Ecto neural progenitor cell (in vitro differentiated cells): Measurements from ENCODE around the gene TCN2.
"Not testable (repeated sequence)": the region's sequence is repeated elsewhere in the genome, so short reads cannot be mapped to it uniquely, and the experiment has no call there.

ENCODE experiments used
- DNase-seq: peaks from one replicate; pipeline ENCODE4 v3.0.0-alpha.2; 2018; ENCODE audit warnings: low spot score

Gene TCN2

DNA sequence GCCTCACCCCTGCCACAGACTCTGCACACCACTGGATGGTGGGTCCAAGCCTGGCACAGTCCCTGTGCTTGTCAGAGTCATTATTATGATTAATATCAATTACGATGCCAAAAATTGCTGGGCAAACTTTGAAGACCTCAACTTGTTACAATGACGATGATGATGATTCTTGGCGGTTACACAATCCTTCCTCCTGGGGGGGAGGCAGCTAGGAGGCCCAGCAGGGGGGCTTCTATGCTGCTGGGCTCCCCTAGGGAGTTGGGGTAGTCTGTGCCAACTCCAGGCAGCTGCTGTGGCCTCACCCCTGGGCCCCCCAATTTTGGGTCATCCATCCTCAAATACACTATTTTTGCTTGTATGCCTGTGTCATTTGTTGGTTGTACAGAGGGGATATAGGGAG is 40.6 kb downstream of the TCN2 start:
- no peak for DNase-seq

DNA sequence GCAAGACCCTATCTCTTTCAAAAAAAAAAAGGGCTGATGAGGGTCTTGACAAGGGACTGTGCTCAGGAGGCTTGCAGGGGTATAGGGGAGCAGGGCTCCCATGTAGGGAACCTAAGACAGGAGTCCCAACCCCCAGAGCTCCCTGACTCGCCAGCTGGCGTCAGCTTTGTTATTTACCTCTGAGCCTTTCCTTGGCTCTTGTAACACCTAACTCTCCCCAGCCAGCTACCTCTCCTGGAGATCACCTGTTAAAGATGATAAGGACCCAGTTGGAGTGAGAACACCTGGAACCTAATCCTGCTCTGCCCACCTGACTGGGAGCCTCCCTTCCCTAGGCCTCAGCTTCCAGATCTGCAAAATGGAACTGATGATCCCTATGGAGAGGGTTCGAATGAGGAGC is 41.9 kb downstream of the TCN2 start:
- DNase-seq: no peak

DNA sequence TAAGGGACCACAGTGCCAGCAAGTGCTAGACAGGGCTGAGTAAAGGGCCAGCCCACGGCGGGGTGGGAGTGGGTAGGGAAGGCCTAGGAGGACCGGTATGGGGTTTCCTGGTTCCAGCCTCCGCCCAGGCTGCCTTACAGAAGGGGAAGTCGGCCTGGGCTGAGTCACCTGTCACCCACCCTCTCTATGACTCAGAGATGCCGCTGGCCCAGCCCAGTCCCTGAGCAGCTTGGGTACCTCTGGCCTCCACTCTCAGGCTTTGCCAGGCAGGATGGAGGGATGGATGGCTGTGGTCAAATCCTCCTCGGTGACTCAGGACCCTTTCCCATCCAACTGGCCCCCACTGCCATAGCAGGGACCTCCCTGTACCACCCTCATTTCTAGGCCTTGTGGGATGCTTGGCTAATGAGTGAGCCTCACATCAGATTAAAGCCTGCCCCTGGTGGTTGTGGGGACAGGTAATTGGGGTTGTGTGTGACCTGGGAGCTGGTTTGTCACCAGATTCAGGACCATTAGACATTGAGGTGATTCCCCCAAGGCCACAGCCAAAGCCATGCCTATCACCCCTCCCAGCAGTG is 42.5 kb downstream of the TCN2 start:
- no peak for DNase-seq

DNA sequence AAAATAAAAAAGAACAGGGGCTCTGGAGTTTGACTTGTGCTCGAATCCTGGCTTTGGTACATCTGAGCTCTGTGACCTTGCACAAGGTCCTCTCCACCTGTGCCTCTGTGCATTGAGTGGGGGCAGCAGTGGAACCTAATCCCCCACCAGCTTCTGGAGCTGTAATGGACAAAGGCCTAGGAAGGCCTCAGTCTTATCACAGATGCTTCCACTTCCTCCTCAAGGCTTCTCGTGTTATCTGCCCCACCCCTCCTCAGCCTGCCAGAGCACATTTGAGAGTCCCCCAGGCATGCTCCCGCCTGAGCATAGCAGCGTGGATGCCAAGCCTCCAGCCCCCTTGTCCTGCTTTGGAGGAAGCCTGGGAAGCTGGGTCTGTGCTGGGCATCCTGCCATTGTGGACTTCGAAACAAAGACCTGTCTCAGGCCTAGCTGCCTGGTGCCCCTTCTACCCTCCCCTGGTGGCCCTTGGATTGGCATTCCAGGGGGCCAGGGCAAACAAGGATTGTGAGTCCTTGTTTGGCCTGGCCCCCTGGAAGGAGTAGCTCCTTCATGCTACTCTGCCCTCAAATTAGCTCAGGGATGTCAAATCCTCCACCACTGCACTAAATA is 43.6 kb downstream of the TCN2 start:
- no peak for DNase-seq

DNA sequence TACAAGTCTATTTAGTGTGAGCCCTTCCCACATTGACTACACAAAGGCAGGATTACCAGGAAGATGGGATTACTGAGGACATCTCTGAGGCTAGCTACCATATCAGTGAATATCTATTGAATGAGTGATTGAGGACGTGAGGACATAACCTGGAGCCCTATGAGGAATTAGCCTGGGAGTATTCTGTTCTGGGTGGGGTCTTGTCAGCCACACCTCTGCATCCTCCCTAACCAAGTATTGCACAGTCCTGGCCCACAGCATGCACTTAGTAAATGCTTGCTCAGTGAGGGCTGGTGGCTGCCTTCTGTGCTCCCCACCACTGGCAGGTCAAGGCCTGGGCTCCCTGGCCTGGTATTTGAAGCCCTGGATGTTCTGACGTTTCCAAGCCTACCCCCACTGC is 45.9 kb downstream of the TCN2 start:
- DNase-seq: no peak

DNA sequence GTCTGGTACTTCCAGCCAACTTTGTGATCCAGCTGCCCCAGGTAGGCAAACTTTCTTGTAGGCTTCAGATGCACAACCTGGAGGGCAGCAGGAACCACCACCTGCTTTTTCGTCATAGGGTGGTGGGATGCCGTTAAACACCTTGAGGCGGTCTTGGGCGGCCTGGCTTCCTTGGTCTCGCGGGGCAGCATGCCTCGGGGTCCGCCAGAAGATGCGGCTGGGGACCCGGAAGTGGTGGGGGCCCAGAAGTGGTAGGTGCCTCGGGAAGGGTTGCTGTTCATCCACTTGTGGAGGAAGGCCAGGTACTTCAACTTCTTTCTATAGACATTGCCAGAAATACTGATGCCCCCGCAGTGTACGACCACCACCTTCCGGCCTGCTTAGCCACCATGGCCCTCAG is 47.4 kb downstream of the TCN2 start:
- DNase-seq: peak; percentile 32

DNA sequence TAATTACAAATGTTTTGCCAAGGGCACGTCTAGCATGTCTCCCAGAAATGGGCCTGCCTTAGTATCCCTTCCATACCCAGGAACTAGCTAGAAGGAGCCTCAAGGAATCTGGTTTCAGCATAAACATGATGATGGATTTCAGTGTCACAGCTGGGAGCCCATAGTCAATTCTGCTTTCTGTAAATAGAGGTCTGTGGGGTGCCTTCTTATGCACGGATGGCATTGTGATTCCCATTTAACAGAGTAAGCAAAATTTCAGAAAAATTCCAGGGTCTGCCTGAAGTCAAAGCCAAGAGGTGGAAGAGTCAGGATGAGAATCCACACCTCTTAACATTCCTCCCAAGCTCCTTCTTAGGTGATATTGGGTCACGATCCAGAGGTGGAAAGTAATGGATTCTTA is 48.6 kb downstream of the TCN2 start:
- DNase-seq: no peak

DNA sequence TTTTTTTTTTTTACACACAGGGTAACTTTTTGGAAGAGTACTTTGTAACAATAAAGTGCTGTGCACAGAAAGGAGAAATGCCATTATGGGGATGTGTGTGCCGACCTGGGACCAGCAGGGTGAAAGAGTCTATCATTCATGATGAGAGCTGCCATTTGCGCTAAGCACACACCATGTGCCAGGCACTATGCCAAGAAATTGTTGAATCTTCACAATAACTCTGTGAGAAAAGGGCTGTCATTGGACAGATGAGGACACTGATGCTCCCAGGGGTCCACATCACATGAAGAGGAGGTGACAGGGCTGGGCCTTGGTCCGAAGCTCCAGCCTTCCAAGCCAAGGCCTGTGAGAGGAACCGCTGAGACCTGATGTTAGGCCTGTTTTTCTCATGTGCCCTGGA is 55.1 kb downstream of the TCN2 start:
- DNase-seq: no peak

DNA sequence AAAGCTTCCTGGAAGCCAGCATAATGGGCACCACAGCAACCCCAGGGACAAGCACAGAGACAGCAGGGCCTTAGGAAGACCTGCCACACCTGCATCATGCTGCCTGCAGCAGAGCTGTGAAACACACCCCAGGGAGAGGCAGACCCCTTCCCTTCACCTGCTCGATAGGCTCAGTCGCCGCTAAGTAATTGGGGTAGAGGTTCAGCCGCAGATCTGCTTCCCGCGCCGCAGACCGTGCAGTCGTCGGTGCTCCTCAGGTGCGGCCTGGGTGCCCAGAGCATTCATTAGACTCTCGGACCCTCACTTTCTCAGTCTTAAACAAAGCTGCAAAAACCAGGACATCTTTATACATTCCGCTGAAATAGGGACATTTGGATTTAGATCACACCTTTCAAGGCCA is 57.8 kb downstream of the TCN2 start:
- no peak for DNase-seq

DNA sequence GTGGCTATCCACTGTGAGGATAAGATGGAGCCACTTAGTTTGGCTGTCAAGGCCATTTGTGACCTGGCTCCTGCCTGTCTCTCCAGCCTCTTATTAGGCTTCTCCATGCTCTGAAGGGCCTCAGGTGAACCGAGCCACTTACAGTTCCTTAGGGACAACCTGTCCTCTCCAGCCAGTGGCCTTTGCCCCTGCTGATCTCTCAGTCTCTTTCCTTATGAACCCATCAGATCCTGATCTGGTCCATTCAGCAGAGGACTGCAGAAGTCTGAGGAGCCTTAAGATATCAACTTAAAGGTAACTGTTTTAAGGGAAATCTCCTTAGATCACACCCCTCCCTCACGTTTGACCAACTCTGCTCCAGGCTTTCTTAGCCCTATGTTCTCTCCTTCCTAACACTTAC is 58.3 kb downstream of the TCN2 start:
- DNase-seq: no peak

DNA sequence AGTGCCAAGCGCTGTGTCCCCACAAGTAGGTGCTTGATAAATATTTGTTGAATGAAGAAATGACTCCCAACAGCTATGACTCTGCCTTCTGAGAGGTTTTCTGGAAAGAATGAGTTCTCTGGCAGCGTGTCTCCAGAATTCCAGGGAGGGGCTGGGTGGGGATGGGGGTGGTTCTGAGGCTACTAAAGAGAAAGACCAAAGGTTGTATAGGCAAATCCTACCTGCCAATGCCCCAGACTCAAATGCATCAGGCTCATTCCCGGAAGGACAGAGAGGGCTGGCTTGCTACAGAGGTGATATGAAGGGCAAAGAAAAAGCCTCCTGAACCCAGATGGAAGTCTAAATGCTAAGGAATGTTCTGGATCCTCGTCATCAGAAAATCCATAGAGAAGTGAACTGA is 58.8 kb downstream of the TCN2 start:
- DNase-seq: no peak

DNA sequence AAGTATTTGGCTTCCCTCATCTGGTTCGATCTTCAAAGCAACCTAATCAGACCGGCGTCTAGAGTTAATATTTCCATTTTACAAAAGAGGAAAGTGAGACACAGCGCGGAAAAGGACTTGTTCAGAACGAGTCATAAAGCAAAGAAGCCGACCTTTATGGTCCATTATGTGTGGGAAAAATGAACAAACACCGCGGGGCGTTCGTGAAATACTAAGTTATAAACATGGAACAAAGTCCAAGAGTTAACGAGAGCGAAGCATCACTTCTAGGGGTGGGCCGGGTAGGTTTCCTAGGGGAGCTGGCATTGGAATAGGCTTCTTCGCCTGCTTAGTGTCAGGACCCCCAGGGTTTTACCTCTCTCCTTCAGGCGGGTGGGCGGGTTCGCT is 60.1 kb downstream of the TCN2 start:
- no peak for DNase-seq

DNA sequence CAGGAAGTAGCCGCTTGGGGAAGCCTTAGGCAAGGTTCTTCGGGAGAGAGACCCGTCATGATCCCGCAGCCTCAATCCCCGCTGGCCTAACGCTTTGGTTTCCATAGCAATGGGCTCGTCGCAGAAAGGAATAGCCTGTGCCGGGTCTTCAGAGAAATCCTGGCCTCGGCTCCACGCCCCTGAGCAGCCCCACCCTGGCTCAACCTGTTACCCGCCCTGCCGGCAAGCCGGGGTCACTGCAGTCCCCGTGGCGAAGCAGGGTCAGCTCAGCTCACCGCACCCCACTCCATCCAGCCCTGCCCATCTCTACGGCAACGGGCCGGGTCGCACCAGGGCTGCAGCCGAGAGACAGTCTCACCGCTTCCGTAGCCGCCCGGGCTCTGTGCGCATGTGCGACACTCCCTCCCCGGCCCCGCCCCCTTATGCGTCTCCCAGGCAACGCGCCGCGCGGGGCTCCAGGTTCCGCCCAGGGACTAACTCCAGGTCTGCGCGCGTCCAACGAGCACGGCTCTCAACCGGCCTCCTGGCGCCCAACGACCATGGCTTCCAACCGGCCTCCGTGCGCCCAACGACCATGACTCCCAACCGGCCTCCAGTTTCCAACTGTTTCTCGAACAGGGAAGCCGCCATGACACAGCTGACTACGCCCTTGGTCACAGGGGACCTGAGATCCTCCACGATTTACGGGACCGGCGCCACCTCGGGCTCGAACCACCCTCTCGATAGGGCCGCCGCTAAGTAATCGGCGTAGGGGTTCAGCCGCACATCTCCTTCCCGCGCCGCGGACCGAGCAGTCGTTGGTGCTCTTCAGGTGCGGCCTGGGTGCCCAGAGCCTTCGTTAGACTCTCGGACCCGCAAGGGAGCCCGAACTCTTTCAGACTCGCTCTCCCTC is 60.8 kb downstream of the TCN2 start, which contains the start of gene DUSP18:
DUSP18 (minus strand) TSS at position 382 of the 892 bp plus-strand sequence. CDS start 3,872 bp downstream, outside the sequence.
- DNase-seq: peak; percentile 99

DNA sequence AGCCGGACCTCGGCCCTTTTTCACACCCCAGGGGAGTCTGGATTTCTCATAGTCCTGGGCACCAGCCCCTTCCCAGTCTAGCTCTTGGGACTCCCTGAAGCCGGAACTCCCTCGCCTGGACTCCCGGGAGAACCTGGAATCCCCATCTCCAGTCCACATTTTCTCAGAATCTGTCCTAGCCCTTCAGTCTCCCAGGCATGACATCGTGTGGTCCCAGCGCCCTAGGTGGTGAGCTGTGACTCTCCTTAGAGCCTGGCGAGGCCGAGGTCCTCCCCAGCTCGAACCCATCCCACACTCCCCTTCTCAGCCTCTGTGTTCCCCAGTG is 61.4 kb downstream of the TCN2 start:
- no peak for DNase-seq

DNA sequence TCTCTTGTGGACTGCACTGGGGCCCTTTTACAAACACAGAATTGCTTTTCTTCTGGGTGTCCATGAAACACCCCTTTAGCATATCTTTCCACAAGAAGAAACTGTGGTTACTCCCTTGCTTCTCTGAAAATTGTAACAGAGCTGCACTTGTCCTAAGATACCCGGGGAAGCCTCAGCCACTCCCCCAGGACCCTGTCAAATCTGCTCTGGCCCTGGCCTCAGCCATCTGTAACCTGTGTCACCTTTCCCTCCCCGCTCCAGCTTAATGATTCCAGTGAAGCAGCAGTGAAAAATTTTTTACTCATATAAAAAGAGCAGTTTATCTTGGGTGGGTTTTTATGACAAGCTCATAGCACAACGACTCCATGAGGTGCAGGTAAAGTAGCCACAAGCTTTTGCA is 64.1 kb downstream of the TCN2 start:
- no peak for DNase-seq

DNA sequence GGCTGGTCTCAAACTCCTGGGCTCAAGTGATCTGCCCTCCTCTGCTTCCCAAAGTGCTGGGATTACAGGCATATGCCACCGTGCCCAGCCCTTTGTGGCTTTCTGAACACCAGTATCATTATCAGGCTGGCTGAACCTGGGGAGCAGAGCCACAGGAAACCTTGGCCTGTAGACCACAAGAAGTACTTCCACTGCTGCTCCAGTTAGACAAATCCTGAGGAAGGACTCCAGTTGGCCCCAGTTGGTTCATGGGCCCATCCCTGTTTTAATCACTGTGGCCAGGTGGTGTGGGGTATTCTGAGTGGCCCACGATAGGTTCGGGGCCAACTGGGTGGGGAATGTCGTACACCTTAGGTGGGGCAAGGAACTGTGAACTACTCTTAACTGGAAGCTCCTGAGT is 66.2 kb downstream of the TCN2 start:
- no peak for DNase-seq

DNA sequence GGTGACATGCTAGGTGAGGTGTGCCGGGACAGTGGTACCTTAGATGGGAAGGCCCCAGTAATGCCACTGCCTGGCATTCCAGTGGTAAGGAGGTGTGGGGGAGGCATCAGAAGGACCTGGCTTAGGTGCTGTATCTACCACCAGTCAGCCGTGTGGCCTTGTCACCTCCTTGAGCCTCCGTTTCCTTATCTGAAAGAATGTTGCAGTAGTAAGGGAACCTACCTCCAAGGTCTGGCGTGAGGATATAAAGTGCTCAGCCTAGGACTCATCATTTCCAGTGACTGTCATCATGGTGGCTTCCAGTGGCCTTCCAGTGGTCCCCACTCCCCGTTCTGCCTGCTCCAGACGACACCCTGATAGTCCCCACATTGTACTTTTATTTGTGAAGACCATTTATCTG is 67.5 kb downstream of the TCN2 start:
- DNase-seq: no peak

DNA sequence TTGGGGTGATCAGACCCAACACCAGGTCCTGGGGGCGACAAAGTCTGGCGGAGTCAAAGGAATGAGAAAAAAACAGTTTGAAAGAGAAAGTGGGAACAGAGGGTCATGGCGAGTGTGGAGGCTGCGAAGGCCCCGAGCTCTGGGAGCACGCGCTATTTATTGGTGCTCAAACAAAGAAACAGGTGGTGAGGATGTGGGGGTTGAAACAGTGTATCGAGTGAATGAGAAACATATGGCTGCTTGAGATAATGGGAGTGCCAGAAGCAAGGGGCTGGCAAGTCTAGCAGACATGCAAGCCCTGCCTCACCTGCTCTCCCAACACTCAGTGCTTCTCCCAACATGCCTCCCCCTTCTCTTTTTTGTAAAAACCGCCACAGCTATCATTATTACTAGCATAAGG is 68.5 kb downstream of the TCN2 start:
- DNase-seq: no peak

DNA sequence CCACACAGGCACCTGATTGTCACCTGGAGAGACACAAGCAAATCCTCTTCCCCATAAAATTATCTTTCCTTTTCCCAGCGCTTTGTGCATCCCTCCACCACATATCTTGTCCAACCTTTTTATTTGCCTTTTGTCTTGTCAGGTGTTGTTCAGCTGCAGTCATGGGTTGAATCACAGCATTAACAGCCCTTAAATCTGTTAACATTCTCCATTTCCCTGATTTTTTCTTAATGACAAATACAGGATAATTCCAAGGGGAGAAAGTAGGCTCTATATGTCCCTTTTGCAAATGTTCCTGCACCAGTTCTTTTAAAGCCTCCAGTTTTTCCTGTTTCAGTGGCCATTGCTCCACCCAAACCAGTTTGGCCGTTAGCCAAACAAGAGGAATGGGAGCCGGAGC is 69.6 kb downstream of the TCN2 start:
- not testable (repeated sequence) for DNase-seq
